ENCODE measurements around the gene STRA8. TPM values are rescaled to one million over a fixed set of nuclear protein-coding genes. Genes with fewer than 3 reads are reported as not detected.

The STRA8 gene
- total RNA-seq, 2 donors from 2014 or later, result not detected

GRCh38 chr7:135215180-135215579, 18.5 kb upstream of the STRA8 start:
- TF ChIP-seq CTCF (IDR thresholded peaks at IDR 0.05), result no peak
- DNase-seq (ENCODE audit: low spot score), result no peak
- H3K27me3 ChIP-seq (replicated peaks; ENCODE audit: insufficient read depth), result no peaks in the 10 kb centered on the region
- H3K4me3 ChIP-seq, result no peak overlapping the region
- no peak for ATAC-seq (ENCODE audit: insufficient number of reproducible peaks, low FRiP score, low read depth)
- H3K36me3 ChIP-seq, result no peaks in the 10 kb centered on the region
- H3K27ac ChIP-seq, result no peak overlapping the region
- peaks cover 0 to 10% of the 10 kb centered on the region in 2 donors for H3K4me1 ChIP-seq (ENCODE audit: control insufficient read depth in 1 of 2, low read depth in 2 of 2)
- H3K9me3 ChIP-seq, result no peaks in the 10 kb centered on the region

- DNase-seq (ENCODE audit: low spot score), result no peak
- no peak for TF ChIP-seq CTCF (IDR thresholded peaks at IDR 0.05)
- no peaks in the 10 kb centered on the region for H3K9me3 ChIP-seq
Measured at GRCh38 chr7:135215698-135216097, 17.9 kb upstream of the STRA8 start.

GRCh38 chr7:135217645-135218509, 15.8 kb upstream of the STRA8 start:
- H3K27me3 ChIP-seq (replicated peaks; ENCODE audit: insufficient read depth), result no peaks in the 10 kb centered on the region
- ATAC-seq (ENCODE audit: insufficient number of reproducible peaks, low FRiP score, low read depth) (no peak), DNase-seq (ENCODE audit: low spot score) (no peak)
- no peaks in the 10 kb centered on the region for H3K36me3 ChIP-seq
- H3K4me1 ChIP-seq (ENCODE audit: control insufficient read depth in 1 of 2, low read depth in 2 of 2), result peaks cover 0 to 6% of the 10 kb centered on the region in 2 donors
- no peak overlapping the region for H3K4me3 ChIP-seq
- H3K27ac ChIP-seq, result no peak overlapping the region
- TF ChIP-seq CTCF (IDR thresholded peaks at IDR 0.05), result no peak
- H3K9me3 ChIP-seq, result no peaks in the 10 kb centered on the region

More at GRCh38 chr7:135215698-135216097, 17.9 kb upstream of the STRA8 start:
- peaks cover 0 to 6% of the 10 kb centered on the region in 2 donors for H3K4me1 ChIP-seq (ENCODE audit: control insufficient read depth in 1 of 2, low read depth in 2 of 2)
- no peak overlapping the region for H3K4me3 ChIP-seq
- ATAC-seq (ENCODE audit: insufficient number of reproducible peaks, low FRiP score, low read depth), result no peak
- no peaks in the 10 kb centered on the region for H3K27me3 ChIP-seq (replicated peaks; ENCODE audit: insufficient read depth)
- no peak overlapping the region for H3K27ac ChIP-seq
- no peaks in the 10 kb centered on the region for H3K36me3 ChIP-seq

- no peaks in the 10 kb centered on the region for H3K36me3 ChIP-seq
- TF ChIP-seq CTCF (IDR thresholded peaks at IDR 0.05), result no peak
- no peak overlapping the region for H3K4me3 ChIP-seq
- ATAC-seq (ENCODE audit: insufficient number of reproducible peaks, low FRiP score, low read depth) (no peak), DNase-seq (ENCODE audit: low spot score) (no peak)
- no peaks in the 10 kb centered on the region for H3K4me1 ChIP-seq (ENCODE audit: control insufficient read depth in 1 of 2, low read depth in 2 of 2)
- H3K27ac ChIP-seq, result no peak overlapping the region
- H3K9me3 ChIP-seq, result no peaks in the 10 kb centered on the region
- no peaks in the 10 kb centered on the region for H3K27me3 ChIP-seq (replicated peaks; ENCODE audit: insufficient read depth)
Measured at GRCh38 chr7:135224027-135224426, 9.6 kb upstream of the STRA8 start.

GRCh38 chr7:135231686-135232085, 2.0 kb upstream of the STRA8 start:
- no peak for DNase-seq (ENCODE audit: low spot score)

More at GRCh38 chr7:135231686-135232085, 2.0 kb upstream of the STRA8 start:
- no peak for ATAC-seq (ENCODE audit: insufficient number of reproducible peaks, low FRiP score, low read depth)
- no peak overlapping the region for H3K4me3 ChIP-seq
- H3K27me3 ChIP-seq (replicated peaks; ENCODE audit: insufficient read depth), result no peaks in the 10 kb centered on the region
- no peak overlapping the region for H3K27ac ChIP-seq
- H3K4me1 ChIP-seq (ENCODE audit: control insufficient read depth in 1 of 2, low read depth in 2 of 2), result no peaks in the 10 kb centered on the region
- TF ChIP-seq CTCF (IDR thresholded peaks at IDR 0.05), result no peak
- H3K9me3 ChIP-seq, result no peaks in the 10 kb centered on the region
- no peaks in the 10 kb centered on the region for H3K36me3 ChIP-seq

All from thoracic aorta (tissue), 2 donors.